NCI-H1105 (cell line): ENCODE measurements around the gene TGM4.
"Not testable (repeated sequence)": the region's sequence is repeated elsewhere in the genome, so short reads cannot be mapped to it uniquely, and the experiment has no call there.

Source experiments
- DNase-seq: peaks from one replicate; lab custom pipeline; 2025; lab: John Stamatoyannopoulos, UW

The TGM4 gene

GRCh38 chr3:44915702-44916438 is 41.5 kb downstream of the TGM4 start:
- DNase-seq: no peak

GRCh38 chr3:44918087-44918486 is 43.7 kb downstream of the TGM4 start:
- no peak for DNase-seq

- no peak for DNase-seq
Measured at GRCh38 chr3:44918581-44918980, 44.2 kb downstream of the TGM4 start.

GRCh38 chr3:44920081-44920480 is 45.7 kb downstream of the TGM4 start:
- no peak for DNase-seq

GRCh38 chr3:44923632-44924456 is 49.4 kb downstream of the TGM4 start:
- no peak for DNase-seq

- DNase-seq: no peak
Measured at GRCh38 chr3:44924457-44925084, 50.2 kb downstream of the TGM4 start.

GRCh38 chr3:44926172-44926571 is 51.8 kb downstream of the TGM4 start:
- no peak for DNase-seq

- no peak for DNase-seq
Measured at GRCh38 chr3:44926921-44927320, 52.5 kb downstream of the TGM4 start.

GRCh38 chr3:44927371-44927770 is 53.0 kb downstream of the TGM4 start:
- DNase-seq: no peak

GRCh38 chr3:44929782-44930181 is 55.4 kb downstream of the TGM4 start:
- no peak for DNase-seq

GRCh38 chr3:44930911-44931310 is 56.5 kb downstream of the TGM4 start:
- no peak for DNase-seq

- DNase-seq: no peak
Measured at GRCh38 chr3:44931791-44932190, 57.4 kb downstream of the TGM4 start.

GRCh38 chr3:44932271-44932670 is 57.9 kb downstream of the TGM4 start:
- DNase-seq: no peak

GRCh38 chr3:44932986-44933944 is 58.9 kb downstream of the TGM4 start:
- DNase-seq: no peak

- no peak for DNase-seq
Measured at GRCh38 chr3:44939581-44940036, 65.2 kb downstream of the TGM4 start.

GRCh38 chr3:44942202-44942921 is 68.0 kb downstream of the TGM4 start:
- no peak for DNase-seq

- DNase-seq: no peak
Measured at GRCh38 chr3:44948239-44948638, 73.8 kb downstream of the TGM4 start.

- not testable (repeated sequence) for DNase-seq
Measured at GRCh38 chr3:44949770-44950169, 75.4 kb downstream of the TGM4 start.

- no peak for DNase-seq
Measured at GRCh38 chr3:44950275-44950734, 75.9 kb downstream of the TGM4 start.

- DNase-seq: no peak
Measured at GRCh38 chr3:44952689-44953088, 78.3 kb downstream of the TGM4 start.

- no peak for DNase-seq
Measured at GRCh38 chr3:44954304-44954703, 79.9 kb downstream of the TGM4 start.
